Natural killer cell (primary cell): Measurements from ENCODE around the gene ROBO1. TPM values are rescaled to one million over a fixed set of nuclear protein-coding genes. Genes with fewer than 3 reads are reported as not detected.
"Not testable (repeated sequence)": the region's sequence is repeated elsewhere in the genome, so short reads cannot be mapped to it uniquely, and the experiment has no call there.

ENCODE experiments used
- ATAC-seq, 3 donors: fragments of 150-1000 bp in 2 of 3; fragments of 200-7000 bp in 1 of 3; cut with Tn5 transposase; 1 replicate in 1 of 3; 2 replicates in 2 of 3; pipeline ENCODE4 v1.10.0; 2021; ENCODE audit warnings: mild to moderate bottlenecking in 2 of 3, moderate library complexity in 2 of 3
- DNase-seq, 2 donors: peaks; one replicate each; pipeline versions ENCODE4 v3.0.0 to v3.0.0-alpha.2; 2013 to 2021; ENCODE audit warnings: mixed read lengths in 1 of 2
- H3K27ac ChIP-seq: one replicate; pipeline ENCODE4 v1.5.1; 2013; ENCODE audit warnings: mild to moderate bottlenecking, low read length
- H3K27me3 ChIP-seq: one replicate; pipeline ENCODE4 v1.6.1; 2013; ENCODE audit warnings: low read length; ENCODE audit not compliant: control insufficient read depth, insufficient read depth
- H3K36me3 ChIP-seq: one replicate; pipeline ENCODE4 v1.6.1; 2013; ENCODE audit warnings: low read length; ENCODE audit not compliant: control insufficient read depth, insufficient read depth
- H3K4me1 ChIP-seq: one replicate; pipeline ENCODE4 v1.6.1; 2013; ENCODE audit warnings: low read length; ENCODE audit not compliant: control insufficient read depth, insufficient read depth
- H3K4me3 ChIP-seq: one replicate; pipeline ENCODE4 v1.5.1; 2013; ENCODE audit warnings: low read length
- H3K9me3 ChIP-seq: one replicate; pipeline ENCODE4 v1.6.1; 2013; ENCODE audit warnings: low read length; ENCODE audit not compliant: control insufficient read depth, insufficient read depth
- H3K27ac Mint-ChIP-seq, 2 donors: one replicate each; pipeline ENCODE4 v1.8.0; 2022; ENCODE audit warnings: mild to moderate bottlenecking in 2 of 2, mixed read lengths in 2 of 2, moderate library complexity in 1 of 2
- H3K27me3 Mint-ChIP-seq, 2 donors: one replicate each; pipeline ENCODE4 v1.8.0; 2022; ENCODE audit warnings: low read depth in 2 of 2, mixed read lengths in 2 of 2
- H3K36me3 Mint-ChIP-seq: one replicate; pipeline ENCODE4 v1.8.0; 2022; ENCODE audit warnings: mixed read lengths
- H3K4me1 Mint-ChIP-seq, 2 donors: one replicate each; pipeline ENCODE4 v1.8.0; 2022; ENCODE audit warnings: mixed read lengths in 2 of 2
- H3K4me3 Mint-ChIP-seq: one replicate; pipeline ENCODE4 v1.8.0; 2022; ENCODE audit warnings: mild to moderate bottlenecking, moderate library complexity, mixed read lengths
- H3K9me3 Mint-ChIP-seq, 2 donors: one replicate each; pipeline ENCODE4 v1.8.0; 2022; ENCODE audit warnings: mixed read lengths in 2 of 2
- WGBS: methylation state at CpG from one replicate; pipeline ENCODE4 v1.1.7; 2013; ENCODE audit warnings: missing lambda C conversion rate; ENCODE audit not compliant: insufficient coverage; 5-methylcytosine and 5-hydroxymethylcytosine counted together
- intact Hi-C: fragments of 100-400 bp; cut with micrococcal nuclease; formaldehyde crosslinking; loops from one replicate; pipeline ENCODE4 v1.14.2; 2022
- total RNA-seq, 4 donors: library from RNA; stranded (reverse); fragments of 120-200 nt in 1 of 4; gene quantifications; one replicate each; pipeline versions ENCODE4 v1.2.3 to v1.2.4, GENCODE V29; 2013 to 2022
- TF ChIP-seq, protein P1 (sequence below): fragments of 200-600 bp; IDR thresholded peaks from one replicate; pipeline ENCODE4 v1.8.0; 2022; ENCODE audit warnings: antibody characterized with exemption

Gene ROBO1
- total RNA-seq, 3 donors from 2014 or later (not counting 1 experiment from before 2014, with no cell fraction given), result 0.07 TPM; not detected in 2

DNA sequence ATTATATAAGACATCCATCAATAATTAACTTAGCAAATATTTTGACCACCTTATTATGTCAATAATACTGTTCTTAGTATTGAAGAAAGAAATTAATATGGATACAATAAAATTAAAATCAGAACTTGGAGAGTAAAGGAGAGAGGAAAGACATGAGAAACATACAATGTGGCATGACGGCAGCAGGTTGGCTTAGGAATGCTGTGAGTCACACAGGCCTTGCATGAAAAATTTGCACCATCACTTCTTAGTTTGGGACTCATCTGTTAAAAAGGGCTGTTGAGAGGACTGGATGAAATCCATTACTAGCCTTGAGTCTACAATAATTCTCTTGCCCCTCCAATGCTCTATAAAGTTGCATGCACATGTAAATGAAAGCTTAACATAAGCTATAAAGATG is 880.8 kb downstream of the ROBO1 start:
- Mint-ChIP-seq H3K27ac (no peak overlapping the region), H3K4me3 (no peak overlapping the region), H3K36me3 (no peaks in the 10 kb centered on the region), H3K27me3 (no peaks in the 10 kb centered on the region), H3K4me1 (no peaks in the 10 kb centered on the region), H3K9me3 (peaks cover 11 to 21% of the 10 kb centered on the region in 2 donors)
- H3K9me3 ChIP-seq, result no peaks in the 10 kb centered on the region
- intact Hi-C loops, result no loop called here
- TF ChIP-seq, protein P1, sequence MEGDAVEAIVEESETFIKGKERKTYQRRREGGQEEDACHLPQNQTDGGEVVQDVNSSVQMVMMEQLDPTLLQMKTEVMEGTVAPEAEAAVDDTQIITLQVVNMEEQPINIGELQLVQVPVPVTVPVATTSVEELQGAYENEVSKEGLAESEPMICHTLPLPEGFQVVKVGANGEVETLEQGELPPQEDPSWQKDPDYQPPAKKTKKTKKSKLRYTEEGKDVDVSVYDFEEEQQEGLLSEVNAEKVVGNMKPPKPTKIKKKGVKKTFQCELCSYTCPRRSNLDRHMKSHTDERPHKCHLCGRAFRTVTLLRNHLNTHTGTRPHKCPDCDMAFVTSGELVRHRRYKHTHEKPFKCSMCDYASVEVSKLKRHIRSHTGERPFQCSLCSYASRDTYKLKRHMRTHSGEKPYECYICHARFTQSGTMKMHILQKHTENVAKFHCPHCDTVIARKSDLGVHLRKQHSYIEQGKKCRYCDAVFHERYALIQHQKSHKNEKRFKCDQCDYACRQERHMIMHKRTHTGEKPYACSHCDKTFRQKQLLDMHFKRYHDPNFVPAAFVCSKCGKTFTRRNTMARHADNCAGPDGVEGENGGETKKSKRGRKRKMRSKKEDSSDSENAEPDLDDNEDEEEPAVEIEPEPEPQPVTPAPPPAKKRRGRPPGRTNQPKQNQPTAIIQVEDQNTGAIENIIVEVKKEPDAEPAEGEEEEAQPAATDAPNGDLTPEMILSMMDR, result no peak
- 81% methylated on average over 1 of the region's 1 CpG for WGBS
- no peak overlapping the region for H3K27ac ChIP-seq
- no peaks in the 10 kb centered on the region for H3K27me3 ChIP-seq
- no peaks in the 10 kb centered on the region for H3K36me3 ChIP-seq
- no peaks in the 10 kb centered on the region for H3K4me1 ChIP-seq
- H3K4me3 ChIP-seq, result no peak overlapping the region
- no peak for DNase-seq
- ATAC-seq, result no peak

DNA sequence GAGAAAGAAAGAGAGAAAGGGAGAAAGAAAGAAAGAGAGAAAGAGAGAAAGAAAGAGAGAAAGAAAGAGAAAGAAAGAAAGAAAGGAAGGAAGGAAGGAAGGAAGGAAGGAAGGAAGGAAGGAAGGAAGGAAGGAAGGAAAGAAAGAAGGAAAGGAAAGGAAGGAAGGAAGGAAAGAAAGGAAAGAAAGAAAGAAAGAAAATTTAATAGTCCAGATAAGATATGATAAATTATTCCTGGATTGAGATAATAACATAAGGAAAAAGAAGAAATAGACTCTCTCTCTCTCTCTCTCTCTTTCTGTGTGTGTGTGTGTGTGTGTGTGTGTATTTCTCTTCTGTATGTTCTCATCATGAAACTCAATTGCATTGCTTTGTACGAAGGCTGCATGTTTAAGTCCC is 883.2 kb downstream of the ROBO1 start:
- ATAC-seq, H3K27me3 ChIP-seq, DNase-seq, H3K27me3 Mint-ChIP-seq, H3K36me3 Mint-ChIP-seq, H3K36me3 ChIP-seq, H3K4me3 Mint-ChIP-seq, H3K4me3 ChIP-seq, H3K4me1 Mint-ChIP-seq, intact Hi-C loops, H3K4me1 ChIP-seq, H3K27ac ChIP-seq, H3K9me3 ChIP-seq, H3K27ac Mint-ChIP-seq: not testable (repeated sequence)
- H3K9me3 Mint-ChIP-seq, result peaks cover 7 to 13% of the 10 kb centered on the region in 2 donors
- WGBS, result 100% methylated on average over 1 of the region's 1 CpG

DNA sequence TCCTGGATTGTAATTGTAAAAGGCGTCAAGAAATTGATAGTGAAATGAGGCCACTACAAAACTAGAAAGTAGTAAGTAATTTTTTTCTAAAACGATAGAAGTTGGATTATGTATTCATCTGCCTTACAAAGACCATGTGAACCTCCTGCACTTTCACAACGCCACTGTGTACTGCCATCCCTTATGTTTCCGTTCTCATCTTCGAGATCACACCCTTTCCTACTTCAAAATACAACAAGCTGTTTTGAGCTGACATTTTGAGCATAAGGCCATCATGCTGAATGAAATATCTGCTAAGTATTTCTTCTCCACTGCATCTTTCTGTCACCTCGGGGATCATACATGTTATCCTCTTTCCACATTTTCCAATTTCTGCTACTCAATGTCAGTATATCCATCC is 885.5 kb downstream of the ROBO1 start:
- TF ChIP-seq, protein P1, result no peak
- no peaks in the 10 kb centered on the region for H3K4me1 ChIP-seq
- intact Hi-C loops, result no loop called here
- H3K36me3 Mint-ChIP-seq, result no peaks in the 10 kb centered on the region
- no peaks in the 10 kb centered on the region for H3K9me3 ChIP-seq
- DNase-seq (no peak), ATAC-seq (no peak)
- H3K4me1 Mint-ChIP-seq, result no peaks in the 10 kb centered on the region
- H3K4me3 Mint-ChIP-seq, result no peak overlapping the region
- peaks cover 9 to 16% of the 10 kb centered on the region in 2 donors for H3K9me3 Mint-ChIP-seq
- WGBS, result 85% methylated on average over 6 of the region's 6 CpGs
- no peaks in the 10 kb centered on the region for H3K27me3 ChIP-seq
- no peak overlapping the region for H3K27ac Mint-ChIP-seq
- no peaks in the 10 kb centered on the region for H3K27me3 Mint-ChIP-seq
- no peak overlapping the region for H3K27ac ChIP-seq
- H3K36me3 ChIP-seq, result no peaks in the 10 kb centered on the region
- no peak overlapping the region for H3K4me3 ChIP-seq

DNA sequence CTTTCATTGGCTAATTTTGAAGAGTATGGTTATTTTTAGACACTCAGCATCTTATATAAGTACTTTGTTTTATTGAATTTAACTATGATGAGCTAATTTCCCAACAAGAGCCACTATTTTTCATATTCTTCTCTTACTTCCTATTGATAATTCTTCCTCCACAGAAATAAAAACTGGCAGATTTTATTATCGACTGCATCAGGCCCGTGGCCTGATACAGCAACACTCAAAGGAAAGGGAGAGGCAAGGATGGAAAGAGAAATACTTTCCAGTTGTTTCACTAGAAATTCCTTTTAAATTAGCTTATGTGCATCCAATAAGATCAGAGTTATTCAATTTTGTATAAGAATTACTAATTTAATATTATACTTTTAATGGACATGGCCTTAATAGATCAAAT is 886.3 kb downstream of the ROBO1 start:
- Mint-ChIP-seq H3K4me1 (no peaks in the 10 kb centered on the region), H3K36me3 (no peaks in the 10 kb centered on the region), H3K9me3 (peaks cover 10 to 16% of the 10 kb centered on the region in 2 donors), H3K27ac (no peak overlapping the region), H3K27me3 (no peaks in the 10 kb centered on the region), H3K4me3 (no peak overlapping the region)
- WGBS, result no CpG with 5 or more reads among the region's 2 CpGs
- Histone ChIP-seq H3K4me1 (no peaks in the 10 kb centered on the region), H3K27ac (no peak overlapping the region), H3K27me3 (no peaks in the 10 kb centered on the region), H3K9me3 (no peaks in the 10 kb centered on the region), H3K36me3 (no peaks in the 10 kb centered on the region), H3K4me3 (no peak overlapping the region)
- intact Hi-C loops, result no loop called here
- DNase-seq (no peak), ATAC-seq (no peak)
- TF ChIP-seq, protein P1, result no peak
